ENCODE measurements around the gene KIF1B.
A peak's percentile ranks its signal among the peaks of the same experiment; 100 is the strongest.

The KIF1B gene, protein sequence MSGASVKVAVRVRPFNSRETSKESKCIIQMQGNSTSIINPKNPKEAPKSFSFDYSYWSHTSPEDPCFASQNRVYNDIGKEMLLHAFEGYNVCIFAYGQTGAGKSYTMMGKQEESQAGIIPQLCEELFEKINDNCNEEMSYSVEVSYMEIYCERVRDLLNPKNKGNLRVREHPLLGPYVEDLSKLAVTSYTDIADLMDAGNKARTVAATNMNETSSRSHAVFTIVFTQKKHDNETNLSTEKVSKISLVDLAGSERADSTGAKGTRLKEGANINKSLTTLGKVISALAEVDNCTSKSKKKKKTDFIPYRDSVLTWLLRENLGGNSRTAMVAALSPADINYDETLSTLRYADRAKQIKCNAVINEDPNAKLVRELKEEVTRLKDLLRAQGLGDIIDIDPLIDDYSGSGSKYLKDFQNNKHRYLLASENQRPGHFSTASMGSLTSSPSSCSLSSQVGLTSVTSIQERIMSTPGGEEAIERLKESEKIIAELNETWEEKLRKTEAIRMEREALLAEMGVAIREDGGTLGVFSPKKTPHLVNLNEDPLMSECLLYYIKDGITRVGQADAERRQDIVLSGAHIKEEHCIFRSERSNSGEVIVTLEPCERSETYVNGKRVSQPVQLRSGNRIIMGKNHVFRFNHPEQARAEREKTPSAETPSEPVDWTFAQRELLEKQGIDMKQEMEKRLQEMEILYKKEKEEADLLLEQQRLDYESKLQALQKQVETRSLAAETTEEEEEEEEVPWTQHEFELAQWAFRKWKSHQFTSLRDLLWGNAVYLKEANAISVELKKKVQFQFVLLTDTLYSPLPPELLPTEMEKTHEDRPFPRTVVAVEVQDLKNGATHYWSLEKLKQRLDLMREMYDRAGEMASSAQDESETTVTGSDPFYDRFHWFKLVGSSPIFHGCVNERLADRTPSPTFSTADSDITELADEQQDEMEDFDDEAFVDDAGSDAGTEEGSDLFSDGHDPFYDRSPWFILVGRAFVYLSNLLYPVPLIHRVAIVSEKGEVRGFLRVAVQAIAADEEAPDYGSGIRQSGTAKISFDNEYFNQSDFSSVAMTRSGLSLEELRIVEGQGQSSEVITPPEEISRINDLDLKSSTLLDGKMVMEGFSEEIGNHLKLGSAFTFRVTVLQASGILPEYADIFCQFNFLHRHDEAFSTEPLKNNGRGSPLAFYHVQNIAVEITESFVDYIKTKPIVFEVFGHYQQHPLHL (N-terminal part only)

DNA sequence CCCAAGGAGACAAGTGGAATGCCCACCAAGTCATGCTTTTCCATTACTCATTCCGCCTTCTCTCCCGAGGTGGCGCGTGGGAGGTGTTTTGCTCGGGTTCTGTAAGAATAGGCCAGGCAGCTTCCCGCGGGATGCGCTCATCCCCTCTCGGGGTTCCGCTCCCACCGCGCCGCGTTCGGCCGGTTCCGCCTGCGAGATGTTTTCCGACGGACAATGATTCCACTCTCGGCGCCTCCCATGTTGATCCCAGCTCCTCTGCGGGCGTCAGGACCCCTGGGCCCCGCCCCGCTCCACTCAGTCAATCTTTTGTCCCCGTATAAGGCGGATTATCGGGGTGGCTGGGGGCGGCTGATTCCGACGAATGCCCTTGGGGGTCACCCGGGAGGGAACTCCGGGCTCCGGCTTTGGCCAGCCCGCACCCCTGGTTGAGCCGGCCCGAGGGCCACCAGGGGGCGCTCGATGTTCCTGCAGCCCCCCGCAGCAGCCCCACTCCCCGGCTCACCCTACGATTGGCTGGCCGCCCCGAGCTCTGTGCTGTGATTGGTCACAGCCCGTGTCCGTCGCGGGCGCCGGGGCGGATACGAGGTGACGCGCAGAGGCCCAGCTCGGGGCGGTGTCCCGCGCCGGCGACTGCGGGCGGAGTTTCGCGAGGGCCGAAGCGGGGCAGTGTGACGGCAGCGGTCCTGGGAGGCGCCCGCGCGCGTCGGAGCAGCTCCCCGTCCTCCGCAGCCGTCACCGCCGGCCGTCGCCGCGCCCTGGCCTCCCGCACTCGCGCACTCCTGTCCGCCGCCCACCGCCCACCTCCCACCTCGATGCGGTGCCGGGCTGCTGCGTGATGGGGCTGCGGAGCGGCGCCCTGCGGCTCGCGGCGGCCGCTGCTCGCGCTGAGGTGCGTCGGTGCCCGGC, at the start of gene KIF1B:
Gene KIF1B (plus strand): TSS at position 666 of the 906 bp plus-strand sequence. CDS start 21,759 bp downstream, outside the sequence.
- peak within 1 kb of the TSS; percentile 93 for H3K27ac ChIP-seq (ENCODE audit: low read length)
- no peaks in the 10 kb centered on the region for H3K9me3 ChIP-seq (ENCODE audit: control insufficient read depth in 1 of 2, low read length in 2 of 2)
- H3K36me3 ChIP-seq (ENCODE audit: control insufficient read depth in 1 of 2, insufficient read depth in 2 of 2, low read length in 2 of 2), result peaks cover 0 to 12% of the 10 kb centered on the region in 2 donors
- H3K27me3 ChIP-seq (ENCODE audit: low read depth, low read length), result no peaks in the 10 kb centered on the region
- peaks cover 5 to 23% of the 10 kb centered on the region in 2 donors for H3K4me1 ChIP-seq (ENCODE audit: control insufficient read depth in 1 of 2, insufficient read depth in 2 of 2, low read length in 2 of 2)
- peak within 1 kb of the TSS; percentile 84 to 88 for H3K4me3 ChIP-seq (ENCODE audit: low read depth in 1 of 2, low read length in 2 of 2)

- Histone ChIP-seq H3K9me3 (ENCODE audit: control insufficient read depth in 1 of 2, low read length in 2 of 2) (no peaks in the 10 kb centered on the region), H3K4me3 (ENCODE audit: low read depth in 1 of 2, low read length in 2 of 2) (no peak overlapping the region), H3K4me1 (ENCODE audit: control insufficient read depth in 1 of 2, insufficient read depth in 2 of 2, low read length in 2 of 2) (peaks cover 0 to 15% of the 10 kb centered on the region in 2 donors), H3K27me3 (ENCODE audit: low read depth, low read length) (no peaks in the 10 kb centered on the region), H3K36me3 (ENCODE audit: control insufficient read depth in 1 of 2, insufficient read depth in 2 of 2, low read length in 2 of 2) (peaks cover 9 to 28% of the 10 kb centered on the region in 2 donors), H3K27ac (ENCODE audit: low read length) (peak overlapping the region; percentile 25)
Observed at GRCh38 chr1:10160907-10161490, 49.4 kb upstream of the KIF1B start.

DNA sequence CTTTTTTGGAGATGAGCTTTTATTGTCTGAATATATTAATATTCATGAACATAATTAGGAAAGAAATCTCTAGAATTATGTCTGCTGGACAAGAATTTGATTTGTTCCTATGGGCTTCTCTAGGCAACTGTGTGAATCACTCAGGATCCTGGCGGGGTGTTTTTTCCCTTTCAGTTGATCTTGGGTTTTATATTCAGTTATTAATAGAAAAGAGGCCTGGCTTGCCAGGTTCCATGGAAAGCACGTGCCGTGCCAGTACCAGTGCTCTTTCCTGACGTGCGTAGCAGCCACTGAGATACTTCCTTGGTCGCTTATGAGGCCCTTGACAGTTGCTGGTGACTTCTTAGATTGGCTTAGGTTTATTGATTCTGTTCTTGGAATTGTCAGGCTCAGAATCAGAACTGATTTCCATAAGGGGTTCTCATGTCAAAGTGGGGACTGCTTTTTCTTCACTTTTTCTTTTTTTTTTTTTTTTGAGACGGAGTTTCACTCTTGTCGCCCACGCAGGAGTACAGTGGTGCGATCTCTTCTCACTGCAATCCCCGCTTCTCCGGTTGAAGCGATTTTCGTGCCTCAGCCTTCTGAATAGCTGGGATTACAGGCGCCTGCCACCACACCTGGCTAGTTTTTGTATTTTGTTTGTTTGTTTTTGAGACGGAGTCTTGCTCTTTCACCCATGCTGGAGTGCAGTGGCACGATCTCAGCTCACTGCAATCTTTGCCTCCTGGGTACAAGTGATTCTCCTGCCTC, 48.7 kb upstream of the KIF1B start:
- Histone ChIP-seq H3K27ac (ENCODE audit: low read length) (peak overlapping the region; percentile 25), H3K4me1 (ENCODE audit: control insufficient read depth in 1 of 2, insufficient read depth in 2 of 2, low read length in 2 of 2) (peaks cover 0 to 15% of the 10 kb centered on the region in 2 donors), H3K9me3 (ENCODE audit: control insufficient read depth in 1 of 2, low read length in 2 of 2) (no peaks in the 10 kb centered on the region), H3K36me3 (ENCODE audit: control insufficient read depth in 1 of 2, insufficient read depth in 2 of 2, low read length in 2 of 2) (peaks cover 9 to 35% of the 10 kb centered on the region in 2 donors), H3K27me3 (ENCODE audit: low read depth, low read length) (no peaks in the 10 kb centered on the region), H3K4me3 (ENCODE audit: low read depth in 1 of 2, low read length in 2 of 2) (no peak overlapping the region)

- peaks cover 40 to 76% of the 10 kb centered on the region in 2 donors for H3K36me3 ChIP-seq (ENCODE audit: control insufficient read depth in 1 of 2, insufficient read depth in 2 of 2, low read length in 2 of 2)
- H3K27me3 ChIP-seq (ENCODE audit: low read depth, low read length), result no peaks in the 10 kb centered on the region
- no peaks in the 10 kb centered on the region for H3K9me3 ChIP-seq (ENCODE audit: control insufficient read depth in 1 of 2, low read length in 2 of 2)
- no peak overlapping the region for H3K27ac ChIP-seq (ENCODE audit: low read length)
- no peaks in the 10 kb centered on the region for H3K4me1 ChIP-seq (ENCODE audit: control insufficient read depth in 1 of 2, insufficient read depth in 2 of 2, low read length in 2 of 2)
- H3K4me3 ChIP-seq (ENCODE audit: low read depth in 1 of 2, low read length in 2 of 2), result no peak overlapping the region
Observed at GRCh38 chr1:10168912-10169514, 41.4 kb upstream of the KIF1B start.

- no peak overlapping the region for H3K27ac ChIP-seq (ENCODE audit: low read length)
- H3K4me3 ChIP-seq (ENCODE audit: low read depth in 1 of 2, low read length in 2 of 2), result no peak overlapping the region
- no peaks in the 10 kb centered on the region for H3K27me3 ChIP-seq (ENCODE audit: low read depth, low read length)
- no peaks in the 10 kb centered on the region for H3K4me1 ChIP-seq (ENCODE audit: control insufficient read depth in 1 of 2, insufficient read depth in 2 of 2, low read length in 2 of 2)
- H3K9me3 ChIP-seq (ENCODE audit: control insufficient read depth in 1 of 2, low read length in 2 of 2), result no peaks in the 10 kb centered on the region
- peaks cover 38 to 70% of the 10 kb centered on the region in 2 donors for H3K36me3 ChIP-seq (ENCODE audit: control insufficient read depth in 1 of 2, insufficient read depth in 2 of 2, low read length in 2 of 2)
Observed at GRCh38 chr1:10170239-10170574, 40.2 kb upstream of the KIF1B start.

- H3K9me3 ChIP-seq (ENCODE audit: control insufficient read depth in 1 of 2, low read length in 2 of 2), result no peaks in the 10 kb centered on the region
- no peaks in the 10 kb centered on the region for H3K27me3 ChIP-seq (ENCODE audit: low read depth, low read length)
- H3K27ac ChIP-seq (ENCODE audit: low read length), result no peak overlapping the region
- peaks cover 34 to 66% of the 10 kb centered on the region in 2 donors for H3K36me3 ChIP-seq (ENCODE audit: control insufficient read depth in 1 of 2, insufficient read depth in 2 of 2, low read length in 2 of 2)
- no peak overlapping the region for H3K4me3 ChIP-seq (ENCODE audit: low read depth in 1 of 2, low read length in 2 of 2)
- H3K4me1 ChIP-seq (ENCODE audit: control insufficient read depth in 1 of 2, insufficient read depth in 2 of 2, low read length in 2 of 2), result no peaks in the 10 kb centered on the region
Observed at GRCh38 chr1:10171105-10171767, 39.1 kb upstream of the KIF1B start.

DNA sequence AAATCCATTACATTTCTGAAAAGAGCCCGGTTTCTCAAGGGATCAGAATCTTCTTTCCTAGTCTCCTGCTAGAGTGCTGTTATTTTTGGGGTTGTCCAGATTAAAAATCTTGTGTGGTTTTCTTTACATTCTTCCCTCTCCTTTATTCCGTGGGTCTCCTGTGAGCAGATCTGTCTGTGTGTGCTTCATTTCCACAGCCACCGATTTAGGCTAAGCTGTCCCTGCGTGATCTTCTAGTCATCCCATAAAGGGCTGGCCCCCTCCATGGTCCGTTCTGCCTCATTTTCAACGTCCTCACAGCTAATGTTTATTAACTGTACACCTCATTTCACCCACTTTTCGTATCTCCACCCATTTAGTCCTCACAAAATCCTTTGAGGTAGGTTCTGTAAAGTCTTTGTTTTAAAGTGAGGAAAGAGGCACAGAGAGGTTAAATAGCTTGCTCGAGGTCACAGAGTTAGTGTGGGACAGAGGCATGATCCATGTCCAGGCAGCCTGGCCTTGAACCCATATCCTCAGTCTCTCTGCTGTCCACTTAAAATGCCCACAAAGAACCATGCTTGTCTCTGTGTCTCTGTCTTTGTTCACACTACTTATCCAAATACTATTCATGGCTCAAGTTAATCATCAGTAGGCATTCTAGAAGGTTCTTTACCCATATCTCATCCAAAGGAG, 38.2 kb upstream of the KIF1B start:
- H3K4me1 ChIP-seq (ENCODE audit: control insufficient read depth in 1 of 2, insufficient read depth in 2 of 2, low read length in 2 of 2), result no peaks in the 10 kb centered on the region
- H3K9me3 ChIP-seq (ENCODE audit: control insufficient read depth in 1 of 2, low read length in 2 of 2), result no peaks in the 10 kb centered on the region
- H3K36me3 ChIP-seq (ENCODE audit: control insufficient read depth in 1 of 2, insufficient read depth in 2 of 2, low read length in 2 of 2), result peaks cover 34 to 67% of the 10 kb centered on the region in 2 donors

GRCh38 chr1:10173582-10173981, 36.8 kb upstream of the KIF1B start:
- Histone ChIP-seq H3K4me3 (ENCODE audit: low read depth in 1 of 2, low read length in 2 of 2) (no peak overlapping the region), H3K4me1 (ENCODE audit: control insufficient read depth in 1 of 2, insufficient read depth in 2 of 2, low read length in 2 of 2) (no peaks in the 10 kb centered on the region), H3K9me3 (ENCODE audit: control insufficient read depth in 1 of 2, low read length in 2 of 2) (no peaks in the 10 kb centered on the region), H3K27ac (ENCODE audit: low read length) (no peak overlapping the region), H3K27me3 (ENCODE audit: low read depth, low read length) (no peaks in the 10 kb centered on the region), H3K36me3 (ENCODE audit: control insufficient read depth in 1 of 2, insufficient read depth in 2 of 2, low read length in 2 of 2) (peaks cover 28 to 61% of the 10 kb centered on the region in 2 donors)

More for the DNA sequence above, 38.2 kb upstream of the KIF1B start:
- Histone ChIP-seq H3K27me3 (ENCODE audit: low read depth, low read length) (no peaks in the 10 kb centered on the region), H3K4me3 (ENCODE audit: low read depth in 1 of 2, low read length in 2 of 2) (no peak overlapping the region), H3K27ac (ENCODE audit: low read length) (no peak overlapping the region)

DNA sequence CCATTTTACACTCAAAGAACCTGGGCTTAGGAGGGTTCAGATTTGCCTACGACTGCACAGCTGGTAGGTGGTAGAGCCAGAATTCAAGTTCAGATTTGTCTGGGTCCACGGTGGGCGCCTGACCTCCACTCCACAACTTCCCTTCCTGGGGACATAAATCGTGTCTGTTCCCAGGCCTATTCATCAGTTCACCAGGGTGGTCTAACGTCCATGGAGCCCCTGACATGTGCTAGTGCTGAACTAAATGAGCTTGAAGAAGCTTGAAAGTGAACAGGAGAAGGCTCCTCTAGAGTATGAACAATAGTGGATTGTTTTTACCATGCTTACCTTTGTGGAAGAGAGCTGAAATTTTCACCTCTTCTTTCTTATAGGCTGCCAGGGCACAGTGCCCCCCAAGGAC, 32.5 kb upstream of the KIF1B start:
- H3K36me3 ChIP-seq (ENCODE audit: control insufficient read depth in 1 of 2, insufficient read depth in 2 of 2, low read length in 2 of 2), result peaks cover 15 to 51% of the 10 kb centered on the region in 2 donors
- H3K27me3 ChIP-seq (ENCODE audit: low read depth, low read length), result no peaks in the 10 kb centered on the region
- H3K4me3 ChIP-seq (ENCODE audit: low read depth in 1 of 2, low read length in 2 of 2), result no peak overlapping the region

More for the DNA sequence above, 32.5 kb upstream of the KIF1B start:
- Histone ChIP-seq H3K9me3 (ENCODE audit: control insufficient read depth in 1 of 2, low read length in 2 of 2) (no peaks in the 10 kb centered on the region), H3K4me1 (ENCODE audit: control insufficient read depth in 1 of 2, insufficient read depth in 2 of 2, low read length in 2 of 2) (no peaks in the 10 kb centered on the region), H3K27ac (ENCODE audit: low read length) (no peak overlapping the region)
